CD14-positive monocyte (primary cell): ENCODE results near the gene FOXL2NB. TPM values are rescaled to one million over a fixed set of nuclear protein-coding genes. Genes with fewer than 3 reads are reported as not detected.
"Not testable (repeated sequence)": the region's sequence is repeated elsewhere in the genome, so short reads cannot be mapped to it uniquely, and the experiment has no call there.

ENCODE experiments used
- DNase-seq, 3 donors: peaks; one replicate each; pipeline ENCODE4 v3.0.0-alpha.2; 2011 to 2022
- H2AFZ ChIP-seq: 2 replicates; pipeline ENCODE4 v1.6.0; 2012; ENCODE audit warnings: mild to moderate bottlenecking, low read depth, low read length, inconsistent platforms; ENCODE audit not compliant: insufficient read depth, poor library complexity, severe bottlenecking
- H3K27ac ChIP-seq, 2 donors: 1 replicate in 1 of 2; 2 replicates in 1 of 2; pipeline ENCODE4 v1.5.1; 2012 to 2013; ENCODE audit warnings: low read length in 2 of 2, control low read depth in 1 of 2, inconsistent platforms in 1 of 2, low read depth in 1 of 2, mild to moderate bottlenecking in 1 of 2
- H3K27me3 ChIP-seq, 2 donors: one replicate each; pipeline versions ENCODE4 v1.6.0 to v1.6.1; 2011 to 2013; ENCODE audit warnings: low read length in 2 of 2; ENCODE audit not compliant: control insufficient read depth in 2 of 2, insufficient read depth in 2 of 2
- H3K36me3 ChIP-seq, 2 donors: replicated peaks in 1 of 2; 1 replicate in 1 of 2; 2 replicates in 1 of 2; pipeline versions ENCODE4 v1.5.1 to v1.6.1; 2012 to 2013; ENCODE audit warnings: low read length in 2 of 2, control low read depth in 1 of 2, inconsistent platforms in 1 of 2, mild to moderate bottlenecking in 1 of 2; ENCODE audit not compliant: insufficient read depth in 2 of 2, control insufficient read depth in 1 of 2
- H3K4me1 ChIP-seq, 2 donors: 1 replicate in 1 of 2; 2 replicates in 1 of 2; pipeline versions ENCODE4 v1.5.1 to v1.6.1; 2012 to 2013; ENCODE audit warnings: low read length in 2 of 2, control low read depth in 1 of 2, inconsistent platforms in 1 of 2, mild to moderate bottlenecking in 1 of 2, moderate library complexity in 1 of 2; ENCODE audit not compliant: insufficient read depth in 2 of 2, control insufficient read depth in 1 of 2
- H3K4me2 ChIP-seq: replicated peaks from 2 replicates; pipeline ENCODE3; 2012; ENCODE audit warnings: low read length, moderate library complexity, mild to moderate bottlenecking; ENCODE audit not compliant: poor library complexity, severe bottlenecking; ENCODE audit errors: extremely low read depth
- H3K4me3 ChIP-seq, 3 experiments: fragments of 200-600 bp in 1 of 3; sonication (generic) in 1 of 3; replicated peaks in 1 of 3; 1 replicate in 2 of 3; 2 replicates in 1 of 3; pipeline ENCODE4 v1.5.1; 2011 to 2013; ENCODE audit warnings: low read length in 3 of 3, mild to moderate bottlenecking in 3 of 3, control low read depth in 2 of 3, low read depth in 2 of 3, inconsistent platforms in 1 of 3, moderate library complexity in 1 of 3
- H3K79me2 ChIP-seq: 2 replicates; pipeline ENCODE4 v1.6.0; 2012; ENCODE audit warnings: mild to moderate bottlenecking, control low read depth, inconsistent platforms, low read length, moderate library complexity; ENCODE audit not compliant: insufficient read depth
- H3K9ac ChIP-seq: 2 replicates; pipeline ENCODE4 v1.6.0; 2017; ENCODE audit warnings: low read length, mild to moderate bottlenecking; ENCODE audit not compliant: insufficient read depth, poor library complexity, severe bottlenecking
- H3K9me3 ChIP-seq, 2 donors: replicated peaks in 1 of 2; 1 replicate in 1 of 2; 2 replicates in 1 of 2; pipeline versions ENCODE4 v1.5.1 to v1.6.1; 2012 to 2013; ENCODE audit warnings: low read length in 2 of 2, control low read depth in 1 of 2; ENCODE audit not compliant: control insufficient read depth in 1 of 2, insufficient read depth in 1 of 2
- H4K20me1 ChIP-seq: 2 replicates; pipeline ENCODE4 v1.6.0; 2012; ENCODE audit warnings: mild to moderate bottlenecking, low read length, control low read depth, moderate library complexity; ENCODE audit not compliant: insufficient read depth
- H3K27ac Mint-ChIP-seq, 7 donors: one replicate each; pipeline ENCODE4 v1.8.0; 2020; ENCODE audit warnings: mild to moderate bottlenecking in 7 of 7, mixed read lengths in 7 of 7, moderate library complexity in 6 of 7, inconsistent platforms in 2 of 7
- H3K27me3 Mint-ChIP-seq, 3 donors: one replicate each; pipeline ENCODE4 v1.8.0; 2021 to 2022; ENCODE audit warnings: low read depth in 3 of 3, mild to moderate bottlenecking in 3 of 3, mixed read lengths in 3 of 3, moderate library complexity in 3 of 3, inconsistent platforms in 1 of 3
- H3K36me3 Mint-ChIP-seq, 2 donors: one replicate each; pipeline ENCODE4 v1.8.0; 2020; ENCODE audit warnings: mixed read lengths in 2 of 2, inconsistent platforms in 1 of 2, mild to moderate bottlenecking in 1 of 2
- H3K4me1 Mint-ChIP-seq: one replicate; pipeline ENCODE4 v1.8.0; 2020; ENCODE audit warnings: mild to moderate bottlenecking, mixed read lengths
- H3K4me3 Mint-ChIP-seq, 2 donors: one replicate each; pipeline ENCODE4 v1.8.0; 2020; ENCODE audit warnings: mild to moderate bottlenecking in 2 of 2, mixed read lengths in 2 of 2, moderate library complexity in 1 of 2
- H3K9me3 Mint-ChIP-seq, 7 donors: one replicate each; pipeline ENCODE4 v1.8.0; 2020 to 2022; ENCODE audit warnings: mixed read lengths in 7 of 7, mild to moderate bottlenecking in 6 of 7, moderate library complexity in 6 of 7, inconsistent platforms in 2 of 7
- WGBS: methylation state at CpG from one replicate; pipeline ENCODE4 v1.1.5; 2013; ENCODE audit warnings: missing lambda C conversion rate; ENCODE audit not compliant: insufficient coverage; 5-methylcytosine and 5-hydroxymethylcytosine counted together
- intact Hi-C, 2 donors: fragments of 100-400 bp; cut with micrococcal nuclease; formaldehyde crosslinking; loops; one replicate each; pipeline versions ENCODE4 v1.15.0 to v1.15.1; 2023
- polyA plus RNA-seq, 3 donors: library from polyadenylated mRNA; depleted of rRNA in 1 of 3; unstranded in 2 of 3; stranded (reverse) in 1 of 3; fragments of 300-500 nt in 2 of 3; fragments of >200 nt in 1 of 3; fragmentation: Illumina TruSeq in 2 of 3; gene quantifications; 1 replicate in 2 of 3; 2 replicates in 1 of 3; pipeline ENCODE4 v1.2.3, GENCODE V29; 2012 to 2021
- TF ChIP-seq, protein P1 (sequence below): fragments of 200-600 bp; IDR thresholded peaks from one replicate; pipeline ENCODE4 v1.8.0; 2022; ENCODE audit warnings: antibody characterized with exemption, mild to moderate bottlenecking

FOXL2NB gene
- polyA plus RNA-seq, 3 donors = not detected

- intact Hi-C loops = loop anchor here (5.0 kb wide), 4 partner anchors 57 to 327 kb away; partner anchors contain the start of genes CEP70 (in 1 of the 2) and PIK3CB (in 1 of the 2)
- Histone ChIP-seq H3K4me3 (no peak overlapping the region), H3K36me3 (no peaks in the 10 kb centered on the region), H3K27me3 (peaks cover 0 to 6% of the 10 kb centered on the region in 2 donors), H3K9me3 (no peaks in the 10 kb centered on the region), H3K9ac (no peak overlapping the region), H3K27ac (no peak overlapping the region), H3K4me1 (peaks cover 13 to 17% of the 10 kb centered on the region in 2 donors), H3K79me2 (no peaks in the 10 kb centered on the region), H2AFZ (no peak overlapping the region), H3K4me2 (no peak overlapping the region), H4K20me1 (no peaks in the 10 kb centered on the region)
- Mint-ChIP-seq H3K4me3 (no peak overlapping the region), H3K4me1 (peaks cover 14% of the 10 kb centered on the region), H3K36me3 (no peaks in the 10 kb centered on the region), H3K27ac (no peak overlapping the region), H3K27me3 (peaks cover 3 to 7% (median 5%) of the 10 kb centered on the region in 3 donors), H3K9me3 (no peaks in the 10 kb centered on the region)
- 75% methylated on average over 4 of the region's 4 CpGs for WGBS
- TF ChIP-seq, protein P1, sequence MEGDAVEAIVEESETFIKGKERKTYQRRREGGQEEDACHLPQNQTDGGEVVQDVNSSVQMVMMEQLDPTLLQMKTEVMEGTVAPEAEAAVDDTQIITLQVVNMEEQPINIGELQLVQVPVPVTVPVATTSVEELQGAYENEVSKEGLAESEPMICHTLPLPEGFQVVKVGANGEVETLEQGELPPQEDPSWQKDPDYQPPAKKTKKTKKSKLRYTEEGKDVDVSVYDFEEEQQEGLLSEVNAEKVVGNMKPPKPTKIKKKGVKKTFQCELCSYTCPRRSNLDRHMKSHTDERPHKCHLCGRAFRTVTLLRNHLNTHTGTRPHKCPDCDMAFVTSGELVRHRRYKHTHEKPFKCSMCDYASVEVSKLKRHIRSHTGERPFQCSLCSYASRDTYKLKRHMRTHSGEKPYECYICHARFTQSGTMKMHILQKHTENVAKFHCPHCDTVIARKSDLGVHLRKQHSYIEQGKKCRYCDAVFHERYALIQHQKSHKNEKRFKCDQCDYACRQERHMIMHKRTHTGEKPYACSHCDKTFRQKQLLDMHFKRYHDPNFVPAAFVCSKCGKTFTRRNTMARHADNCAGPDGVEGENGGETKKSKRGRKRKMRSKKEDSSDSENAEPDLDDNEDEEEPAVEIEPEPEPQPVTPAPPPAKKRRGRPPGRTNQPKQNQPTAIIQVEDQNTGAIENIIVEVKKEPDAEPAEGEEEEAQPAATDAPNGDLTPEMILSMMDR = no peak
- no peak for DNase-seq
These were observed 27.7 kb upstream of the FOXL2NB start for GRCh38 chr3:138919325-138919724.

- Histone ChIP-seq H3K9me3 (no peaks in the 10 kb centered on the region), H3K4me3 (no peak overlapping the region), H3K27me3 (peaks cover 0 to 10% of the 10 kb centered on the region in 2 donors), H3K36me3 (no peaks in the 10 kb centered on the region), H3K27ac (no peak overlapping the region), H3K4me1 (no peaks in the 10 kb centered on the region), H3K9ac (no peak overlapping the region), H3K4me2 (no peak overlapping the region), H3K79me2 (no peaks in the 10 kb centered on the region), H2AFZ (no peak overlapping the region), H4K20me1 (no peaks in the 10 kb centered on the region)
- no peak for DNase-seq
- H3K4me3 Mint-ChIP-seq = no peak overlapping the region
- peaks cover 6% of the 10 kb centered on the region for H3K4me1 Mint-ChIP-seq
- H3K36me3 Mint-ChIP-seq = no peaks in the 10 kb centered on the region
- TF ChIP-seq, protein P1 = no peak
- 100% methylated on average over 2 of the region's 8 CpGs for WGBS
- peaks cover 4 to 10% (median 10%) of the 10 kb centered on the region in 3 donors for H3K27me3 Mint-ChIP-seq
- no peak overlapping the region for H3K27ac Mint-ChIP-seq
- intact Hi-C loops = loop anchor here (5.0 to 10.0 kb wide), 6 partner anchors 224 to 857 kb away; no protein-coding TSS in a partner anchor
- H3K9me3 Mint-ChIP-seq = no peaks in the 10 kb centered on the region
These were observed 25.4 kb upstream of the FOXL2NB start for GRCh38 chr3:138921316-138922292.

GRCh38 chr3:138922400-138922799 lies 24.6 kb upstream of the FOXL2NB start:
- intact Hi-C loops = loop anchor here (5.0 to 10.0 kb wide), 6 partner anchors 225 to 858 kb away; no protein-coding TSS in a partner anchor
- not testable (repeated sequence) for H3K4me3 Mint-ChIP-seq

More at GRCh38 chr3:138922400-138922799, 24.6 kb upstream of the FOXL2NB start:
- H3K36me3 ChIP-seq, H3K27ac Mint-ChIP-seq, H3K9me3 ChIP-seq, H3K27ac ChIP-seq, H3K4me1 Mint-ChIP-seq, H2AFZ ChIP-seq, H3K4me2 ChIP-seq, DNase-seq, H3K36me3 Mint-ChIP-seq, H3K4me3 ChIP-seq, H4K20me1 ChIP-seq, H3K4me1 ChIP-seq, H3K9ac ChIP-seq, H3K27me3 ChIP-seq, H3K9me3 Mint-ChIP-seq, H3K79me2 ChIP-seq: not testable (repeated sequence)
- H3K27me3 Mint-ChIP-seq = peaks cover 6 to 10% (median 10%) of the 10 kb centered on the region in 3 donors
- WGBS = 90% methylated on average over 1 of the region's 6 CpGs
